Activated CD8-positive, alpha-beta memory T cell treated with anti-CD3 and anti-CD28 coated beads, Interleukin-2, amount 50 U/mL, for 24 hours (primary cell): ENCODE results near the gene CXCR4.

Experiments used
- DNase-seq: peaks from one replicate; pipeline ENCODE4 v3.0.0-alpha.2; 2020; ENCODE audit errors: extremely low read depth

CXCR4 gene

DNA sequence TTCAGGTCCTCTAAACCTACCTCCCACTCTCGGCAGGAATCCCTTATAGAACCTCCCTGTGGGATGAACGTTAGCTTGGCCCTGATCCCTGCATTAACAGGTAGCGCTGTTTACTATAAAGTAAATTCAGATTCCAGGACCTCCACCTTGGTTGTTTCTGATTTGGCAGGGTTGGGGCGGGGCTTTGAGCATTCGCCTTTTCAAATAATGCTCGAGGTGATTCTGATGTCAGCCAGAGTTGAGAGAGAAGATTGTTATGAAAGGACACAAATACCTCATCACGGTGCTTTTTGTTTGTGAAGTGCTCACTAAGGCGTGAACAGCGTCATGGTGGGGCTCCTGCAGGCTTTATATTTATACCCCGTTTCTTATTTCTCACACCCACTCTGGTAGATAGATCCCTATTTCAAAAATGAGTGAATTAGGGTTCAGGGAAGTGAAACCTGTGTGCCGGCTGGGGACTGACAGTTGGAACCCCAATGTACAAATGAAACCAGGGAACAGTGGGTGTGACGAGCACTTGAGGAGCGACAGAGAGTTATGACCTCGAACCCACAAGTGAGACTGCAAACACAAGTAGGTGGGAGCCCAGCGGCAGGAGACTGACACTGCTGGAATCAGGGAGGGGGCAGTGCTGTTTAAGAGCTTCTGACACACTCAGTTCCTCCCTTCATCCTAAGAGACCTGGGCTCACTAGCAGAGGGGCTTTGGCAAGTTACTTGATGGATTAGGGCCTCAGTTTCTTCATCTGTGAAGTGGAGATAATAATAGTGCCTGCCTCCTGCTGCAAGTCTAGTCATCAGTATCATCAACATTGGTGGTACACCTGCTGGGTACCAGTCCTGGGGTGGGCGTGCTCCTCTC is 14.2 kb upstream of the CXCR4 start:
- DNase-seq = no peak

GRCh38 chr2:136131484-136131960 is 13.6 kb upstream of the CXCR4 start:
- no peak for DNase-seq

GRCh38 chr2:136130511-136130910 is 12.6 kb upstream of the CXCR4 start:
- DNase-seq = no peak

GRCh38 chr2:136130045-136130444 is 12.1 kb upstream of the CXCR4 start:
- no peak for DNase-seq

DNA sequence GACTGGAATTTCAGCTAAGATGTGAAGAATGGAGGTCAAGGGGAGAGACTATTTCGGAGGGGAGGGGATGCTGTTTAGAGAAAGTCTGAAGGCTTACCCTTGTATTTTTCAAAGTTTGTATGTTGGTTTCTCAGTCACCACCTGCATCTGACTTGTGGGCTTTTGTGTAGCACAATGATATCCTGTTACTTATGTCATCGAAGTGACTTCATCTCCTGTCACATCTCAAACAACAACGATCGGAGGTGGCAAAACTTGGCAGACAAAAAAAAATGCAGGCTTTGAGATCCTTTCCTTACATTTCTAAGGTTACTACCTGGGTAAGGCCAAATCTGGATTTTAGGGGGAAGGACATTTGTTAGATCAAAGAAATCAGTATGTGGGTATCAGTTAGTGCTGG is 11.7 kb upstream of the CXCR4 start:
- DNase-seq = no peak

- DNase-seq = no peak
Observed at GRCh38 chr2:136128905-136129304, 11.0 kb upstream of the CXCR4 start.

GRCh38 chr2:136128366-136128765 is 10.4 kb upstream of the CXCR4 start:
- no peak for DNase-seq

GRCh38 chr2:136127356-136127755 is 9.4 kb upstream of the CXCR4 start:
- no peak for DNase-seq

GRCh38 chr2:136126421-136126926 is 8.5 kb upstream of the CXCR4 start:
- DNase-seq = no peak

- DNase-seq = no peak
Observed at GRCh38 chr2:136126021-136126420, 8.1 kb upstream of the CXCR4 start.

DNA sequence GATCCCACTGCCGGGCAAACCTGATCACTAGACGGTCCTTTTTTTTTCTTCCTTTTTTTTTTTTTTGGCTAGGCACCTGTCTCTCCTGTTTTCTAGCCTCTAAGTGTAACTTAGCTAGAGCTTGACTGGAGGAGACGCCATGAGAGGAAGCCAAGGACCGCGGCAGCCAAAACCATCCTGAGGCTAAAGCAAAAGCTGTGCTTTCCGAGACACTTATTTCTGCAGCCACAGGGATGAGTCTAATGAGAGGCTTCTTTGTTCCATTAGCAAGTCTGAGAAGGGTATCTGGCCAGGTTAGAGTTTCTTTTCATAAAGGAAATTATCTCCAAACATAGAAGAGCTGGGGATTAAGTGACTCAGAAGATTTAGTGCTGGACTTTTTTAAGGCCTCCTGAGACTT is 7.3 kb upstream of the CXCR4 start:
- DNase-seq = no peak

- no peak for DNase-seq
Observed at GRCh38 chr2:136124805-136125204, 6.9 kb upstream of the CXCR4 start.

DNA sequence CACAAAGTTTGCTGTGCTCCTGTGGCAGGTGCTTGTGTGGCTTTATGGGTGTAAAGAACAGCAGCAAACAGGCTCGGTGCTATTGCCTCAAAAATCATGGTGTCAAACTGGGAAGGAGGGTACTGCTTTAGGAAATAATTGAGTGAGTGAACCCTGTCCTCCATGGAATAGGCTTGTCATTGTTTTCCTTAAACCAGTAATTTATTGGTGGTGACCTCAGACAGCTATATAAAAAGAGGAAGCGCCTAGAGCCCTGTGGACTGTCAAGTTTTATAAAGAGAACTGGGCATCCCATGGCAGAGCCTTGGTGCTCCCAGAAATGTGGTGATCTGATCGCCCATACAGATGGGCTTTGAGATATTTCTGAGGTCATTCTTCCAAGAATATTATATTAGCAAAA is 4.7 kb upstream of the CXCR4 start:
- no peak for DNase-seq

- no peak for DNase-seq
Observed at GRCh38 chr2:136121204-136121910, 3.4 kb upstream of the CXCR4 start.

DNA sequence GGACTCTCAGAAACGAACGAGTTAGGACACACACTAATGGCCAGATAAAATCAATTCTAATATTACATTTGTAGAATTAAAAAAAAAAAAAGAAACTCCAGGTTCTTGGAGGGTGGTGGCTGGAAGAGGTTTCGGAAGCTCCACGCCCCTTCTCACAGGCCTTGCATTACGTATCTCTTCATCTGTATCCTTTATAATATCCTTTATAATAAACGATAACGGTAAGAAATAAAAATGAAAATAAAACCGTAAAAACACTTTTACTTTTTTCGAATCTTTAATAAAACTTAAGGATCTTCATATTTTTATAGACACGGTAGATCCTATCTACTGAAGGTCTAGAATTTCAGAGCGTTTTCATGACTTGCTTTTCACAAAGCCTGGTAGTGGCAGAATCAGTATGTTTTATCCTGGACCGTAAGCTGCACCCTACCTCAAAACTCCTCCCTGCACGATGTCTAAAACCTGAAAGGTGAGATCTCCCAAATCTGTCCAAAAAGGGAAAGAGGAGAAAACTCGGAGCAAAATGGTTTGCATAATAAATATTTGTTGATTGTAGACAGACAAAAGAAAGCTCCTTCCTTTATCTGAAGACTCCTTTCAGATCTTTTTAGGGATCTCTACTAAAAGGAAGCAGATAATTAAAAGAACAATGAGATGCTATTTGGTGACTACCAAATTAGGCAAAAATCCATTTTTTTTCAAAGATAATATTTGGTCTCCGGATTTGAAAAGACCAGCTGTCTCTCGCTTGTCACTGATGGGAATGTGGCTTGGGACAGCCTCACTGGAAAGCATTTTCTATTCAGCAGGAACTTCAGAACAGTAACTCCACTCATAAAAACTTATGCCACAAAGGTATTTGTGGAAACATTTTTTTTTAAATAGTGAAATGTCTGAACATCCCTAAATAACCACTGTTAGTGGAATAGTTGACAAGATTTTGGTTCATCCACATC is 2.0 kb upstream of the CXCR4 start:
- DNase-seq = no peak

DNA sequence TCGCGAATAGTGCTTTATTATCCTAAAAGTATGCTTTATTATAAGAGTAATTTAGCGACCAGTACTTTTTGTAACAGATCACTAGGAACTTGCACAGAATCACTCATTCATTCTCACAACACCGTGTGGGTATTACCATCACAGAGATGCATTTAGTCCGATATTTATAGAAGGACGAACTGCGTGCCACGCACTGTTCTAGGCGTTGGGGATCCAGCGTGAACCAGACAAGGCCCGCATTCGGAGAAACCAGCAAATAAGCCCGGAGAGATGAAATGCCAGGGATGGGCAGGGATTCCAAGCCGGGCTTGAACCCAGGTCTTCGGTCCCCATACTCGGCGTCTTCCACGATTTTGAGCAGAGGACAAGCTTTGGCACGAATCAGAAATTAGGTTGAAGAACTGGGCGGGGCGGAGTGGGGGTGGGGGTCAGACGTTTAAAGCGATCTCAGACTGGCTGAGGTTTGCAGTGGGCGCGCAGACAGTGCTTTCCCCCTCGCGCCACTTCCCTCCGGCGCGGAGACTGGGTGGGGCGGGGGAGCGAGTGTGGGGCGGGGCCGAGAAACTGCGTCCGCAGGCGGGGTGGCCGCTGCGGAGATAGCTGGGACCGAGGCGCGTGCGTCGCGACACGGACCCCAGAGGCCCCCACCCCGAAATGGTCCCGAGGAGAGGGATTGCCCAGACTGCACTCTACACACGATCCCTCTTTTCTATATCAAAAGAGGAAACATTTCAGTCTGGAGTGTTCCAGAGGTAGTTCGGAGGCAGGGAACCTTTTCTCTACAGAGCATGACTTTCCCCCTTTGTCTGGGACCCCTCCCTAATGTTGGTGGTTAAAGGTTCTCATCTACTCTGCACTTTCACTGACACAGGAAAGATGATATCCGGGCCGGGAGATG is 1.1 kb upstream of the CXCR4 start:
- no peak for DNase-seq

DNA sequence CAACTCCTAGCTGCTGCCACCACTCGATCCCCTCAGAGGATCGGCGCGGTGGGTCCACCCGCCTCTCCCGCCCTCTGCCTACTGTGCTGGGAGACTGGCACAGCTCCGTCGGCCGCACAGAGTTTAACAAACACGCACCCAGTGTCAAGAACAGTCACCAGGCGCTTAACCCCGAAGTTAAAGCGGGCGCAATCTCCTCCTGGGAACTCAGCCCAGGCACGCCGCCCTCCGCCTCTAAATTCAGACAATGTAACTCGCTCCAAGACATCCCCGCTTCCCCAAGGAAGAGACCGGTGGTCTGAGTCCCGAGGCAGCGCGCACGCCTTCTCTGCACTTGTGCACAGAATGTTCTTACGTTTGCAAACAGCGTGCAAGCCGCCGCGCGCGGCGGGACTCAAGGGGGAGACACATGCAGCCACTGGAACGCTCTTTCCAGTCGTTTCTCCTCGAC is 533 bp downstream of the CXCR4 start:
- no peak for DNase-seq

DNA sequence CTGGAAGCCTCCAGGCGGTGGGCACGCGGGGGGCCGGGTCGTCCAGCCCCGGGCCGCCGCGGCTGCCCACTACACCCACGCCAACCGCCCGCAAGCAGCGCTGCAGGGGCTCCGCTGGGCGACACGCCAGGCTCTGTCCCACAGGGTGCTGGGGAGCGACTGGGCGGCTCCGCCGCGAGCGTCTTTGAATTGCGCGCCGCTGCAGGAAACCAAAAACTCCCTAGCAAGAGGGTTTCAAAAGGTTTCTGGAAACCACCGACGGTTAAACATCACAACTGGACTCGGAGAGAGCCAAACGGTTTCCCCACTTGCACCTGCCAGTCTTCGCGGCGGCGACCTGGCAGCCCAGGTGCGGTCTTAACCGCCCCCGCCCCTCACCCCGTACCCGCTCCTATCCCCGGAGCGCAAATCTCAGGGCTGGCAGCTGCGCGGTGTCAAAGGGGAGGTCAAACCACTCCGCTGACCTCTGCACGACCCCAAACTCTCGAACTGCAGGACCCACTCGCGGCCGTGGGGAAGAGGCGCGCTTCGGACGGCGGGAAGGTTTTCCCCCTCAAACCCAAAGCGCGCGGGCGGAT is 1.0 kb downstream of the CXCR4 start:
- no peak for DNase-seq

DNA sequence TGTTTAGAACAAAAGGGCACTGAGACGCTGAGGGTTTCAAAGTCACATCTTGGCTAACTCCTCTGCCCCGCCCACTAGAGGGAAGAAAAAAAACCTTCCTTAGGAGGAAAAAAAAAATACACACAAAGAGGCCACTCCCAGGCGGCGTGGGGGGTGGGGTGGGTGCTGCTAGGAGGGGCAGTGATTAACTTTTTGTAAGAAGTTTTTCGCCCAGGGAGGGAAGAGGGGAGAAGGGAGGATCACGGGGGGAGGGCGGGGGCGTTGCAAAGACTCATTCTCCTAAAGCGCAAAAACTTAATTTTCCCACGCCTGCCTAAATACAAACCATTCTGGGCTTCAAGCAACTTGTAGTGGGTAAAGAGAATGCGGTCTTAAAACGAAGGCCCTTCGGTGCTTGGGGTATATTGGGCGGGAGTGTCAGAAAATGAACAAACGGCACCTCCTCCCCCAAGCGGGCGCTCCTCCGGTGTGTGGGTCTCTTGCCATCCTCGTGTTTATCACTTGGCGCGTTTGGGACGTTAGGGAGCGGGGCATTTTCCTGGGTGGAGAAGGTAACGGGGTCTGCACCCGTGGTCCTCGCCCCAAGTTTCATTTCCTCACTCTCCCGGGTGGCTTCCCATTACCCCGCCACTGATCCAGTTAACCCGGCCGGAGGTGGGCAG is 1.7 kb downstream of the CXCR4 start:
- DNase-seq = no peak
